Endodermal cell (in vitro differentiated cells): ENCODE data around the gene FILIP1. TPM values are rescaled to one million over a fixed set of nuclear protein-coding genes. Genes with fewer than 3 reads are reported as not detected.

Experiments
- DNase-seq: peaks from one replicate; pipeline ENCODE4 v3.0.0-alpha.2; 2017
- H3K27ac ChIP-seq: 2 replicates; pipeline ENCODE4 v1.5.1; 2013; ENCODE audit warnings: mild to moderate bottlenecking, low read depth, low read length, moderate library complexity
- H3K27me3 ChIP-seq: 2 replicates; pipeline ENCODE4 v1.6.1; 2013; ENCODE audit warnings: mild to moderate bottlenecking, low read length, moderate library complexity; ENCODE audit not compliant: insufficient read depth, control insufficient read depth, poor library complexity, severe bottlenecking
- H3K36me3 ChIP-seq: 2 replicates; pipeline ENCODE4 v1.7.0; 2013; ENCODE audit warnings: mild to moderate bottlenecking, low read length, moderate library complexity; ENCODE audit not compliant: control insufficient read depth, insufficient read depth
- H3K4me1 ChIP-seq: one replicate; pipeline ENCODE4 v1.7.0; 2013; ENCODE audit warnings: low read length; ENCODE audit not compliant: control insufficient read depth, insufficient read depth
- H3K4me3 ChIP-seq: 2 replicates; pipeline ENCODE4 v1.5.1; 2013; ENCODE audit warnings: mild to moderate bottlenecking, low read length, moderate library complexity
- H3K9ac ChIP-seq: 2 replicates; pipeline ENCODE4 v1.6.1; 2013; ENCODE audit warnings: mild to moderate bottlenecking, low read length, moderate library complexity; ENCODE audit not compliant: poor library complexity, severe bottlenecking; ENCODE audit errors: extremely low read depth
- H3K9me3 ChIP-seq: 2 replicates; pipeline ENCODE4 v1.6.1; 2013; ENCODE audit warnings: mild to moderate bottlenecking, low read length, moderate library complexity; ENCODE audit not compliant: control insufficient read depth
- H3K27ac Mint-ChIP-seq: 2 replicates; pipeline ENCODE4 v1.8.0; 2020; ENCODE audit warnings: mixed read lengths
- H3K27me3 Mint-ChIP-seq: 2 replicates; pipeline ENCODE4 v1.8.0; 2021; ENCODE audit warnings: mild to moderate bottlenecking, mixed read lengths; ENCODE audit not compliant: insufficient read depth
- H3K36me3 Mint-ChIP-seq: 2 replicates; pipeline ENCODE4 v1.8.0; 2020; ENCODE audit warnings: low read depth, mixed read lengths
- H3K4me1 Mint-ChIP-seq: 2 replicates; pipeline ENCODE4 v1.8.0; 2020; ENCODE audit warnings: mixed read lengths
- H3K4me3 Mint-ChIP-seq: 2 replicates; pipeline ENCODE4 v1.8.0; 2020; ENCODE audit warnings: mild to moderate bottlenecking, moderate library complexity, mixed read lengths
- H3K9me3 Mint-ChIP-seq: 2 replicates; pipeline ENCODE4 v1.8.0; 2020; ENCODE audit warnings: mild to moderate bottlenecking, mixed read lengths
- CTCF ChIP-seq: fragments of 200-600 bp; sonication (generic); conservative IDR thresholded peaks from 2 replicates; pipeline ENCODE4 v1.5.0; 2021; ENCODE audit warnings: antibody characterized with exemption, mild to moderate bottlenecking
- WGBS, 2 experiments: methylation state at CpG; one replicate each; pipeline versions ENCODE4 v1.1.5 to v1.1.7; 2013; ENCODE audit warnings: missing lambda C conversion rate in 2 of 2, mixed read lengths in 1 of 2; ENCODE audit not compliant: insufficient coverage in 1 of 2, insufficient read length in 1 of 2; 5-methylcytosine and 5-hydroxymethylcytosine counted together
- total RNA-seq, 2 donors: library from RNA; stranded (reverse); fragmentation: NEBNext Ultra II Directional in 1 of 2; extraction: Animal tissue kit (Norgen Biotek cat#: 25700) in 1 of 2; gene quantifications; 2 replicates in 1 of 2; 3 replicates in 1 of 2; pipeline ENCODE4 v1.2.1, GENCODE V29; 2021

The FILIP1 gene
- total RNA-seq, 2 donors from 2014 or later = 0.35 TPM

DNA sequence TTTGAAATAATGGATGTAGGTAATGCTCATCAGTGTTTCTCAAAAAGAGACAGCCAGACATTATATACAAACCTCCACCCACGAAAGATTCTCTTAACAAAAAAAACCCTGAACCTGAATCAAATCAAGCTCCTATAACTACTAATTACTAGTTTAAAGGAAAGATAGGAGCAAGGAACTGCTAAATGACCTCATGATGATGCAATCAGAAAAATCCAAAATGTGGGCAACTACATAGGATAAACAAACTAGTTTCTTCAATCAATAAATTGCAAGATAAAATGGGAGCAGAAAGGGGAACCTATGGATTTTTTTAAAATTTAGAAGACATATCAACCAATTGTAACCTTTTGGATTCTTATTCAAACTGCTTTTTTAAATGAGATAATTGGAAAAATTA is 165.8 kb downstream of the FILIP1 start:
- Histone ChIP-seq H3K27ac (no peak overlapping the region), H3K27me3 (no peaks in the 10 kb centered on the region), H3K4me3 (no peak overlapping the region), H3K36me3 (no peaks in the 10 kb centered on the region), H3K9me3 (no peaks in the 10 kb centered on the region), H3K9ac (no peak overlapping the region), H3K4me1 (no peaks in the 10 kb centered on the region)
- no peak overlapping the region for H3K4me3 Mint-ChIP-seq
- H3K36me3 Mint-ChIP-seq = no peaks in the 10 kb centered on the region
- H3K9me3 Mint-ChIP-seq = peaks cover 4% of the 10 kb centered on the region
- no peak for TF ChIP-seq CTCF
- no peaks in the 10 kb centered on the region for H3K27me3 Mint-ChIP-seq
- no peak for DNase-seq
- WGBS, 2 experiments = 92% methylated on average over 1 of the region's 1 CpG; no CpG with 5 or more reads in 1 of the 2 experiments
- H3K4me1 Mint-ChIP-seq = peaks cover 17% of the 10 kb centered on the region
- H3K27ac Mint-ChIP-seq = no peak overlapping the region

DNA sequence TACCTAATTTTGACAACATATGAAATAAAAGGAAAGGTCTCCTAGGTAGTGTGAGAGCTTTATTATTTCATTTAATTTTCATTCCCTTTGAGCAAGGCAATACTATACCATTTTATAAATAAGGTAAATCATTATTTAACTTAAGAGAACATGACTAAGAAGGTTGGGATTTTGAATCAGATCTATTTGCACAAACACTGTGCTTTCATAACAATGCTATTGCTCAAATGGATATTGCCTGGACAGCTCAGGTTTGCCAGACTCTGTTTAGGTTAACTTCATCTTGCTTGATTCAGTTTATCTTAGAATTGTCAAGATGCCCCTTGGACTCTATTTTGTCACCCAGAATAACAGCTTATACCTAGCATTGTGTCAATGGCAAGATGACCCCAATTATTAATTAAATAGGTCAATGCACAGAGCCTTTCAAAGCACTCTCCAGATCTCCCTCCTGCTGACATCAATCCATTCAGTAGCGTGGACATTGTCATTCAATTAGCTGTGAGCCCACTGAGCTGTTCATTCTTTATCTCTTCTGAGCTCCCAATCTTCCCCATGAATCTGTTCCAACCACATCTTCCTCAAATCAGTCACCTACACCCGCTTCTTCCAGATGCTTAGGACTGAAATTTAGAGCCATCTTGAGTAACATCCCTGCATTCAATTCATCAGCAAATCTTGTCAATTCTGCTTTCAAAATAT is 166.9 kb downstream of the FILIP1 start:
- no peak for DNase-seq
- Histone ChIP-seq H3K36me3 (no peaks in the 10 kb centered on the region), H3K27me3 (no peaks in the 10 kb centered on the region), H3K9ac (no peak overlapping the region), H3K4me1 (no peaks in the 10 kb centered on the region), H3K27ac (no peak overlapping the region), H3K4me3 (no peak overlapping the region), H3K9me3 (no peaks in the 10 kb centered on the region)
- peaks cover 8% of the 10 kb centered on the region for H3K4me1 Mint-ChIP-seq
- H3K9me3 Mint-ChIP-seq = peaks cover 4% of the 10 kb centered on the region
- H3K36me3 Mint-ChIP-seq = no peaks in the 10 kb centered on the region
- no peaks in the 10 kb centered on the region for H3K27me3 Mint-ChIP-seq
- no peak overlapping the region for H3K4me3 Mint-ChIP-seq
- WGBS, 2 experiments = 44 to 61% methylated on average over 2 of the region's 2 CpGs
- no peak overlapping the region for H3K27ac Mint-ChIP-seq
- TF ChIP-seq CTCF = no peak

DNA sequence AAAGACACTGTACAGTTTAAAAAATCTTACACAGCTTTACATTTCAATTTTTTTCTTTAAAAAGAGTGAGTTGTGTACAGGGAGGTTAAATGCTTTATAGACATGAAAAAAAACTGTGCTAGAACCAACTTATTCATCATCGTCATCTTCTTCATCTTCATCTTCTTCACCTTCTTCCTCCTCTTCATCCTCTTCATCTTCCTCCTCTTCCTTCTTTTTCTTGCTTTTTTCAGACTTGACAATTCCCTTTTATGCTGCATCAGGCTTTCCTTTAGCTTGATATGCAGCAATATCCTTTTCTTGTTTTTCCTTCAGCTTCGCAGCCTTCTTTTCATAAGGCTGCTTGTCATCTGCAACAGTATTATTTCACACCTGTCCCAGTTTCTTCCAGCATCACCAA is 174.7 kb downstream of the FILIP1 start:
- no peak overlapping the region for H3K9ac ChIP-seq
- peaks cover 4% of the 10 kb centered on the region for H3K9me3 Mint-ChIP-seq
- no peak overlapping the region for H3K27ac ChIP-seq
- H3K27ac Mint-ChIP-seq = no peak overlapping the region
- 49 to 50% methylated on average over 2 of the region's 2 CpGs for WGBS, 2 experiments
- H3K9me3 ChIP-seq = no peaks in the 10 kb centered on the region
- H3K36me3 Mint-ChIP-seq = no peaks in the 10 kb centered on the region
- no peak overlapping the region for H3K4me3 ChIP-seq
- no peaks in the 10 kb centered on the region for H3K27me3 Mint-ChIP-seq
- H3K27me3 ChIP-seq = no peaks in the 10 kb centered on the region
- H3K4me3 Mint-ChIP-seq = no peak overlapping the region
- peaks cover 5% of the 10 kb centered on the region for H3K4me1 ChIP-seq
- H3K36me3 ChIP-seq = no peaks in the 10 kb centered on the region
- DNase-seq = no peak
- H3K4me1 Mint-ChIP-seq = peaks cover 6% of the 10 kb centered on the region
- no peak for TF ChIP-seq CTCF
